ENCODE measurements around the gene C3.

- no peak for TF ChIP-seq EZH2 (IDR thresholded peaks at IDR 0.05; ENCODE audit: borderline replicate concordance, low read depth, low read length, severe bottlenecking)
- TF ChIP-seq CTCF (IDR thresholded peaks at IDR 0.05; ENCODE audit: borderline replicate concordance, extremely low read depth, low read length, poor library complexity, severe bottlenecking) = no peak
Measured at GRCh38 chr19:6761053-6761676, 40.7 kb upstream of the C3 start.

All from DND-41 (cell line).